K562 (cell line): ENCODE measurements around the gene FBXL13. TPM values are rescaled to one million over a fixed set of nuclear protein-coding genes. Genes with fewer than 3 reads are reported as not detected.

Experiments
- C11orf30 ChIP-seq: fragments of 450-650 bp; IDR thresholded peaks from 2 replicates; pipeline ENCODE4 v1.6.1; 2016; ENCODE audit warnings: low read depth, mild to moderate bottlenecking
- CC2D1A ChIP-seq: fragments of 450-650 bp; IDR thresholded peaks from 2 replicates; pipeline ENCODE4 v1.6.1; 2017; ENCODE audit warnings: mild to moderate bottlenecking
- DPF2 ChIP-seq: fragments of 450-650 bp; IDR thresholded peaks from 2 replicates; pipeline ENCODE4 v1.6.1; 2016
- FOXA3 ChIP-seq, 2 experiments: fragments of 450-650 bp in 1 of 2; sonication (generic) in 1 of 2; formaldehyde crosslinking; IDR thresholded peaks in 1 of 2; conservative IDR thresholded peaks in 1 of 2; 2 replicates each; pipeline versions ENCODE4 v1.4.0 to v1.8.0; 2020 to 2022; ENCODE audit warnings: mild to moderate bottlenecking in 2 of 2, missing genetic modification reagents in 1 of 2
- ID3 ChIP-seq, 2 experiments: fragments of 250-450 bp in 1 of 2; fragments of 450-650 bp in 1 of 2; sonication (Bioruptor Pico) in 1 of 2; IDR thresholded peaks; 2 replicates each; pipeline versions ENCODE4 v1.6.1 to v1.8.0; 2016 to 2021; ENCODE audit warnings: mild to moderate bottlenecking in 2 of 2, moderate library complexity in 2 of 2, missing compliant biosample characterization in 1 of 2, missing genetic modification characterization in 1 of 2
- KHSRP ChIP-seq: fragments of 450-650 bp; IDR thresholded peaks from 2 replicates; pipeline ENCODE4 v1.6.1; 2017
- MCM7 ChIP-seq, 2 experiments: fragments of 450-650 bp; IDR thresholded peaks; 2 replicates each; pipeline ENCODE4 v1.6.1; 2016 to 2018
- NFXL1 ChIP-seq: fragments of 450-650 bp; formaldehyde crosslinking; IDR thresholded peaks from 2 replicates; pipeline ENCODE4 v1.4.0; 2021; ENCODE audit warnings: mild to moderate bottlenecking
- POLR2B ChIP-seq: fragments of 450-650 bp; IDR thresholded peaks from 2 replicates; pipeline ENCODE4 v1.6.1; 2018; ENCODE audit warnings: low read depth; ENCODE audit not compliant: partially characterized antibody
- PTTG1 ChIP-seq: fragments of 450-650 bp; IDR thresholded peaks from 2 replicates; pipeline ENCODE4 v1.6.1; 2016; ENCODE audit warnings: low read depth, mild to moderate bottlenecking, missing genetic modification characterization, missing compliant biosample characterization
- SNIP1 ChIP-seq: fragments of 450-650 bp; IDR thresholded peaks from 2 replicates; pipeline ENCODE4 v1.7.1; 2017; ENCODE audit warnings: low read depth, mild to moderate bottlenecking
- ZNF280A ChIP-seq: fragments of 450-650 bp; IDR thresholded peaks from 2 replicates; pipeline ENCODE4 v1.6.1; 2018; ENCODE audit warnings: mild to moderate bottlenecking, low read depth; ENCODE audit not compliant: partially characterized antibody
- ZNF780A ChIP-seq: fragments of 250-450 bp; sonication (Bioruptor Pico); IDR thresholded peaks from 2 replicates; pipeline ENCODE4 v1.5.0; 2021; ENCODE audit warnings: mild to moderate bottlenecking
- polyA plus RNA-seq, 8 experiments: library from polyadenylated mRNA; depleted of rRNA in 4 of 8; stranded (reverse) in 5 of 8; unstranded in 3 of 8; fragments of >200 nt; fragmentation: Nextera tagmentation in 2 of 8; fragmentation: Illumina TruSeq in 1 of 8; extraction: Ambion mirVana in 2 of 8; extraction: Trizol in 1 of 8; gene quantifications; 2 replicates each; pipeline versions ENCODE4 v1.2.1 to v1.2.3, GENCODE V29; 2011 to 2014; ENCODE audit warnings: inconsistent platforms in 1 of 8, missing spikeins in 1 of 8
- total RNA-seq, 7 experiments: library from RNA; depleted of rRNA in 6 of 7; stranded (reverse); fragments of >200 nt in 6 of 7; fragmentation: Illumina TruSeq in 2 of 7; extraction: Trizol in 2 of 7; gene quantifications; 2 replicates each; pipeline versions ENCODE4 v1.2.1 to v1.2.3, GENCODE V29; 2011 to 2021; ENCODE audit warnings: low replicate concordance in 1 of 7
- TF ChIP-seq, protein P1 (sequence below): sonication (generic); formaldehyde crosslinking; IDR thresholded peaks from 2 replicates; pipeline ENCODE4 v1.8.0; 2023; ENCODE audit warnings: mild to moderate bottlenecking, missing genetic modification reagents
- TF ChIP-seq, protein P2 (sequence below): fragments of 450-650 bp; IDR thresholded peaks from 2 replicates; pipeline ENCODE4 v1.6.1; 2016; ENCODE audit warnings: antibody characterized with exemption
- TF ChIP-seq, protein P3 (sequence below): fragments of 250-450 bp; sonication (Bioruptor Pico); IDR thresholded peaks from 2 replicates; pipeline ENCODE4 v1.8.0; 2022; ENCODE audit warnings: moderate library complexity, mild to moderate bottlenecking, inconsistent platforms
- TF ChIP-seq, protein P4 (sequence below): fragments of 250-450 bp; sonication (Bioruptor Pico); IDR thresholded peaks from 2 replicates; pipeline ENCODE4 v1.5.0; 2021; ENCODE audit warnings: mild to moderate bottlenecking, moderate library complexity
- TF ChIP-seq, protein P5 (sequence below): fragments of 250-450 bp; sonication (Bioruptor Pico); IDR thresholded peaks from 2 replicates; pipeline ENCODE4 v1.8.0; 2022; ENCODE audit warnings: inconsistent platforms, mild to moderate bottlenecking, moderate library complexity, borderline replicate concordance

FBXL13 gene
- total and polyA plus RNA-seq, 9 of the 15 experiments (the other 6 are each of a cell fraction or from before 2014, with no cell fraction given): 16.3 to 55.0 (median 25.4) TPM

DNA sequence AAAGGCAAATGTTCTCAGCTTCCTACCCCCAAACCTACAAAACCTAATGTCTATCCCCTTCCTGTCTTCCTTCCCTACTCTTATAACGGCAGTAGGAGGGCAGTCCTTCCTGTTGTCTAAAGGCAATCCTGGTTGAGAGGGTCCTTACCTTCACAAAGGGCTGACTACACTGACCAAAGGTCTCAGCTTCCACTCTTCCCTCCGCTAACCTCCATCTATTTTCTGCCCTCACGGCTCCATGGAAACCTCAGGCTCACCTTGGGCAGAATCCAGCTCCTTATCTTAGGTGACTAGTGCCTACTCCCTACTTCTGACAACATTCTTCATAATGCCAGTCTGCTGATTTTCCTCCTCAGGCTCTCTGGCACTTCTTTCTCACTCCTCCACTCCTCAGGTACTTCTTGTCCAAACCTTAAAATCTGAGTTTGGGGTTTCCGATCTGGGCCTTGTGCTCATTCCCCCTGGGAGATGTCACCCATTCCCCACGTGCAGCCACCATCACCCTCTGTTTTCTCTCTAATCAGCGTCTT lies 542 bp downstream of the FBXL13 start (continued):
- TF ChIP-seq, protein P1, sequence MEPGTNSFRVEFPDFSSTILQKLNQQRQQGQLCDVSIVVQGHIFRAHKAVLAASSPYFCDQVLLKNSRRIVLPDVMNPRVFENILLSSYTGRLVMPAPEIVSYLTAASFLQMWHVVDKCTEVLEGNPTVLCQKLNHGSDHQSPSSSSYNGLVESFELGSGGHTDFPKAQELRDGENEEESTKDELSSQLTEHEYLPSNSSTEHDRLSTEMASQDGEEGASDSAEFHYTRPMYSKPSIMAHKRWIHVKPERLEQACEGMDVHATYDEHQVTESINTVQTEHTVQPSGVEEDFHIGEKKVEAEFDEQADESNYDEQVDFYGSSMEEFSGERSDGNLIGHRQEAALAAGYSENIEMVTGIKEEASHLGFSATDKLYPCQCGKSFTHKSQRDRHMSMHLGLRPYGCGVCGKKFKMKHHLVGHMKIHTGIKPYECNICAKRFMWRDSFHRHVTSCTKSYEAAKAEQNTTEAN: no peak
- TF ChIP-seq, protein P2, sequence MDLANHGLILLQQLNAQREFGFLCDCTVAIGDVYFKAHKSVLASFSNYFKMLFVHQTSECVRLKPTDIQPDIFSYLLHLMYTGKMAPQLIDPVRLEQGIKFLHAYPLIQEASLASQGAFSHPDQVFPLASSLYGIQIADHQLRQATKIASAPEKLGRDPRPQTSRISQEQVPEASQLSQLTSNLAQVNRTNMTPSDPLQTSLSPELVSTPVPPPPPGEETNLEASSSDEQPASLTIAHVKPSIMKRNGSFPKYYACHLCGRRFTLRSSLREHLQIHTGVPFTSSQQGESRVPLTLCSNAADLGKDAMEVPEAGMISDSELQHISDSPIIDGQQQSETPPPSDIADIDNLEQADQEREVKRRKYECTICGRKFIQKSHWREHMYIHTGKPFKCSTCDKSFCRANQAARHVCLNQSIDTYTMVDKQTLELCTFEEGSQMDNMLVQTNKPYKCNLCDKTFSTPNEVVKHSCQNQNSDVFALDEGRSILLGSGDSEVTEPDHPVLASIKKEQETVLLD: no peak
- no peak for TF ChIP-seq SNIP1
- TF ChIP-seq MCM7 (IDR thresholded peaks at IDR 0.05): no peak
- TF ChIP-seq, protein P3, sequence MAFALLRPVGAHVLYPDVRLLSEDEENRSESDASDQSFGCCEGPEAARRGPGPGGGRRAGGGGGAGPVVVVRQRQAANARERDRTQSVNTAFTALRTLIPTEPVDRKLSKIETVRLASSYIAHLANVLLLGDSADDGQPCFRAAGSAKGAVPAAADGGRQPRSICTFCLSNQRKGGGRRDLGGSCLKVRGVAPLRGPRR: no peak
- TF ChIP-seq DPF2: peak; percentile 53; the same call in 1 of the 2 replicates
- TF ChIP-seq ID3 (CRISPR knock-in tag; IDR thresholded peaks at IDR 0.05): no peak
- TF ChIP-seq ID3 (tag; IDR thresholded peaks at IDR 0.05): no peak
- 0 out of 4 replicates have a peak, but pooled peaks of 1 of the 2 experiments have one; percentile 18 for TF ChIP-seq FOXA3 (CRISPR knock-in tag; conservative IDR thresholded peaks at IDR 0.05 in 1 of 2, IDR thresholded peaks at IDR 0.05 in 1 of 2)
- TF ChIP-seq, protein P4, sequence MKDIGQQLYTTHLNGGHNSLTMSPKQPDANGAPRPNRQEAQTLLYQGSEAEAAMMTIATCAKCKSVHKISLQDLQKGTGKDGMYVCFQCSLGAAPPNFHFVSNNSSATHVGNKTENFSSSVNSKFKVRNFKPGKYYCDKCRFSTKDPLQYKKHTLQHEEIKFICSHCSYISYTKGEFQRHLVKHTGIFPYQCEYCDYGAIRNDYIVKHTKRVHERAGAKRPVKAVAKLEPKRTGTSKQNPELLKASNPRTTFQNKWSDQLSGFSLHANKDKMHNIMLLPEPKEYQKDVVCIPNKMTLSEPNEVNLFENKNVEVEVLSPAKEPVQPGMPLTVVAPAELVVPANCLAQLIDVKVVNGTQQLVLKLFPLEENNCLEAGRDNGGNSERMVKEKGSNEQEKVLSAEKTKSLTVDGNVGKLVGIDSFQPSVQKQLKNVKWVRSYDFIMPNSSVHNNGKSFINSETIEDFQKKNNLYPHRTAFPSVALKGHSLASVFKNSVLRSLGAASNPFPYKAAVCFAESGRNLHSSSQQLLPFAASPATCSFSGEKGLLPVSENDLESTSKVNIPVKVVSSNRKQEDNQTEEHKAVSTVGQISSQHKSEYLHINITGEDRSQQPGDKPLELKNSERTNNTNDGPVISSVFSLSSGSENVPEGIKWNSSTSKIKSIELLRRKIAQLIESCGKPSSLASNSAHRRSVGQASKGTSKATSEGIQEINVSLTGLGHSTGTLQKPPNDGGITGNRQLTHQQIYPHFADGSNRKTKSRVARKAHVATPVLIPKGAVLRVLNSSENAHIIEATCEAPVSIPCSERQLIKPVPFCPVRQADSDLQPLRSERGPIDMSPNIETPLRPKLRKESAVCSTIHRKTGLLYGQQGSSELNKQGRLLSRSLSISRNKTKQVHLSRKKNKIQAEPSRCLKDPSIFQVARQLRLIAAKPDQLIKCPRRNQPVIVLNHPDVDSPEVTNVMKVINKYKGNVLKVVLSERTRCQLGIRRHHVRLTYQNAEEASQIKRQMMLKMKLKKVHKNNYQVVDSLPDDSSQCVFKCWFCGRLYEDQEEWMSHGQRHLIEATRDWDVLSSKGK (CRISPR knock-in tag): no peak
- 0 out of 2 replicates have a peak, but pooled peaks have one; percentile 45 for TF ChIP-seq CC2D1A
- TF ChIP-seq, protein P5, sequence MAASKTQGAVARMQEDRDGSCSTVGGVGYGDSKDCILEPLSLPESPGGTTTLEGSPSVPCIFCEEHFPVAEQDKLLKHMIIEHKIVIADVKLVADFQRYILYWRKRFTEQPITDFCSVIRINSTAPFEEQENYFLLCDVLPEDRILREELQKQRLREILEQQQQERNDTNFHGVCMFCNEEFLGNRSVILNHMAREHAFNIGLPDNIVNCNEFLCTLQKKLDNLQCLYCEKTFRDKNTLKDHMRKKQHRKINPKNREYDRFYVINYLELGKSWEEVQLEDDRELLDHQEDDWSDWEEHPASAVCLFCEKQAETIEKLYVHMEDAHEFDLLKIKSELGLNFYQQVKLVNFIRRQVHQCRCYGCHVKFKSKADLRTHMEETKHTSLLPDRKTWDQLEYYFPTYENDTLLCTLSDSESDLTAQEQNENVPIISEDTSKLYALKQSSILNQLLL (CRISPR knock-in tag): no peak
- TF ChIP-seq ZNF780A (CRISPR knock-in tag): no peak
- TF ChIP-seq NFXL1 (CRISPR knock-in tag): 0 out of 2 replicates have a peak, but pooled peaks have one; percentile 42
- no peak for TF ChIP-seq PTTG1 (tag)
- TF ChIP-seq KHSRP: 0 out of 2 replicates have a peak, but pooled peaks have one; percentile 15
- TF ChIP-seq ZNF280A: no peak
- peak; percentile 35 for TF ChIP-seq POLR2B
- TF ChIP-seq C11orf30: peak; percentile 33; the same call in 1 of the 2 replicates
